CD14-positive monocyte (primary cell): Measurements from ENCODE around the gene ESRRB. TPM values are rescaled to one million over a fixed set of nuclear protein-coding genes. Genes with fewer than 3 reads are reported as not detected.

Experiments used
- DNase-seq, 3 donors: peaks; one replicate each; pipeline ENCODE4 v3.0.0-alpha.2; 2011 to 2022
- H2AFZ ChIP-seq: 2 replicates; pipeline ENCODE4 v1.6.0; 2012; ENCODE audit warnings: mild to moderate bottlenecking, low read depth, low read length, inconsistent platforms; ENCODE audit not compliant: insufficient read depth, poor library complexity, severe bottlenecking
- H3K27ac ChIP-seq, 2 donors: 1 replicate in 1 of 2; 2 replicates in 1 of 2; pipeline ENCODE4 v1.5.1; 2012 to 2013; ENCODE audit warnings: low read length in 2 of 2, control low read depth in 1 of 2, inconsistent platforms in 1 of 2, low read depth in 1 of 2, mild to moderate bottlenecking in 1 of 2
- H3K27me3 ChIP-seq, 2 donors: one replicate each; pipeline versions ENCODE4 v1.6.0 to v1.6.1; 2011 to 2013; ENCODE audit warnings: low read length in 2 of 2; ENCODE audit not compliant: control insufficient read depth in 2 of 2, insufficient read depth in 2 of 2
- H3K36me3 ChIP-seq, 2 donors: replicated peaks in 1 of 2; 1 replicate in 1 of 2; 2 replicates in 1 of 2; pipeline versions ENCODE4 v1.5.1 to v1.6.1; 2012 to 2013; ENCODE audit warnings: low read length in 2 of 2, control low read depth in 1 of 2, inconsistent platforms in 1 of 2, mild to moderate bottlenecking in 1 of 2; ENCODE audit not compliant: insufficient read depth in 2 of 2, control insufficient read depth in 1 of 2
- H3K4me1 ChIP-seq, 2 donors: 1 replicate in 1 of 2; 2 replicates in 1 of 2; pipeline versions ENCODE4 v1.5.1 to v1.6.1; 2012 to 2013; ENCODE audit warnings: low read length in 2 of 2, control low read depth in 1 of 2, inconsistent platforms in 1 of 2, mild to moderate bottlenecking in 1 of 2, moderate library complexity in 1 of 2; ENCODE audit not compliant: insufficient read depth in 2 of 2, control insufficient read depth in 1 of 2
- H3K4me2 ChIP-seq: replicated peaks from 2 replicates; pipeline ENCODE3; 2012; ENCODE audit warnings: low read length, moderate library complexity, mild to moderate bottlenecking; ENCODE audit not compliant: poor library complexity, severe bottlenecking; ENCODE audit errors: extremely low read depth
- H3K4me3 ChIP-seq, 3 experiments: fragments of 200-600 bp in 1 of 3; sonication (generic) in 1 of 3; replicated peaks in 1 of 3; 1 replicate in 2 of 3; 2 replicates in 1 of 3; pipeline ENCODE4 v1.5.1; 2011 to 2013; ENCODE audit warnings: low read length in 3 of 3, mild to moderate bottlenecking in 3 of 3, control low read depth in 2 of 3, low read depth in 2 of 3, inconsistent platforms in 1 of 3, moderate library complexity in 1 of 3
- H3K79me2 ChIP-seq: 2 replicates; pipeline ENCODE4 v1.6.0; 2012; ENCODE audit warnings: mild to moderate bottlenecking, control low read depth, inconsistent platforms, low read length, moderate library complexity; ENCODE audit not compliant: insufficient read depth
- H3K9ac ChIP-seq: 2 replicates; pipeline ENCODE4 v1.6.0; 2017; ENCODE audit warnings: low read length, mild to moderate bottlenecking; ENCODE audit not compliant: insufficient read depth, poor library complexity, severe bottlenecking
- H3K9me3 ChIP-seq, 2 donors: replicated peaks in 1 of 2; 1 replicate in 1 of 2; 2 replicates in 1 of 2; pipeline versions ENCODE4 v1.5.1 to v1.6.1; 2012 to 2013; ENCODE audit warnings: low read length in 2 of 2, control low read depth in 1 of 2; ENCODE audit not compliant: control insufficient read depth in 1 of 2, insufficient read depth in 1 of 2
- H4K20me1 ChIP-seq: 2 replicates; pipeline ENCODE4 v1.6.0; 2012; ENCODE audit warnings: mild to moderate bottlenecking, low read length, control low read depth, moderate library complexity; ENCODE audit not compliant: insufficient read depth
- H3K27ac Mint-ChIP-seq, 7 donors: one replicate each; pipeline ENCODE4 v1.8.0; 2020; ENCODE audit warnings: mild to moderate bottlenecking in 7 of 7, mixed read lengths in 7 of 7, moderate library complexity in 6 of 7, inconsistent platforms in 2 of 7
- H3K27me3 Mint-ChIP-seq, 3 donors: one replicate each; pipeline ENCODE4 v1.8.0; 2021 to 2022; ENCODE audit warnings: low read depth in 3 of 3, mild to moderate bottlenecking in 3 of 3, mixed read lengths in 3 of 3, moderate library complexity in 3 of 3, inconsistent platforms in 1 of 3
- H3K36me3 Mint-ChIP-seq, 2 donors: one replicate each; pipeline ENCODE4 v1.8.0; 2020; ENCODE audit warnings: mixed read lengths in 2 of 2, inconsistent platforms in 1 of 2, mild to moderate bottlenecking in 1 of 2
- H3K4me1 Mint-ChIP-seq: one replicate; pipeline ENCODE4 v1.8.0; 2020; ENCODE audit warnings: mild to moderate bottlenecking, mixed read lengths
- H3K4me3 Mint-ChIP-seq, 2 donors: one replicate each; pipeline ENCODE4 v1.8.0; 2020; ENCODE audit warnings: mild to moderate bottlenecking in 2 of 2, mixed read lengths in 2 of 2, moderate library complexity in 1 of 2
- H3K9me3 Mint-ChIP-seq, 7 donors: one replicate each; pipeline ENCODE4 v1.8.0; 2020 to 2022; ENCODE audit warnings: mixed read lengths in 7 of 7, mild to moderate bottlenecking in 6 of 7, moderate library complexity in 6 of 7, inconsistent platforms in 2 of 7
- WGBS: methylation state at CpG from one replicate; pipeline ENCODE4 v1.1.5; 2013; ENCODE audit warnings: missing lambda C conversion rate; ENCODE audit not compliant: insufficient coverage; 5-methylcytosine and 5-hydroxymethylcytosine counted together
- intact Hi-C, 2 donors: fragments of 100-400 bp; cut with micrococcal nuclease; formaldehyde crosslinking; loops; one replicate each; pipeline versions ENCODE4 v1.15.0 to v1.15.1; 2023
- polyA plus RNA-seq, 3 donors: library from polyadenylated mRNA; depleted of rRNA in 1 of 3; unstranded in 2 of 3; stranded (reverse) in 1 of 3; fragments of 300-500 nt in 2 of 3; fragments of >200 nt in 1 of 3; fragmentation: Illumina TruSeq in 2 of 3; gene quantifications; 1 replicate in 2 of 3; 2 replicates in 1 of 3; pipeline ENCODE4 v1.2.3, GENCODE V29; 2012 to 2021
- TF ChIP-seq, protein P1 (sequence below): fragments of 200-600 bp; IDR thresholded peaks from one replicate; pipeline ENCODE4 v1.8.0; 2022; ENCODE audit warnings: antibody characterized with exemption, mild to moderate bottlenecking

Gene ESRRB
- polyA plus RNA-seq, 3 donors = 0.03 TPM; not detected in 2

- TF ChIP-seq, protein P1, sequence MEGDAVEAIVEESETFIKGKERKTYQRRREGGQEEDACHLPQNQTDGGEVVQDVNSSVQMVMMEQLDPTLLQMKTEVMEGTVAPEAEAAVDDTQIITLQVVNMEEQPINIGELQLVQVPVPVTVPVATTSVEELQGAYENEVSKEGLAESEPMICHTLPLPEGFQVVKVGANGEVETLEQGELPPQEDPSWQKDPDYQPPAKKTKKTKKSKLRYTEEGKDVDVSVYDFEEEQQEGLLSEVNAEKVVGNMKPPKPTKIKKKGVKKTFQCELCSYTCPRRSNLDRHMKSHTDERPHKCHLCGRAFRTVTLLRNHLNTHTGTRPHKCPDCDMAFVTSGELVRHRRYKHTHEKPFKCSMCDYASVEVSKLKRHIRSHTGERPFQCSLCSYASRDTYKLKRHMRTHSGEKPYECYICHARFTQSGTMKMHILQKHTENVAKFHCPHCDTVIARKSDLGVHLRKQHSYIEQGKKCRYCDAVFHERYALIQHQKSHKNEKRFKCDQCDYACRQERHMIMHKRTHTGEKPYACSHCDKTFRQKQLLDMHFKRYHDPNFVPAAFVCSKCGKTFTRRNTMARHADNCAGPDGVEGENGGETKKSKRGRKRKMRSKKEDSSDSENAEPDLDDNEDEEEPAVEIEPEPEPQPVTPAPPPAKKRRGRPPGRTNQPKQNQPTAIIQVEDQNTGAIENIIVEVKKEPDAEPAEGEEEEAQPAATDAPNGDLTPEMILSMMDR = no peak
- 80% methylated on average over 1 of the region's 5 CpGs for WGBS
- Mint-ChIP-seq H3K4me1 (peaks cover 4% of the 10 kb centered on the region), H3K36me3 (no peaks in the 10 kb centered on the region), H3K27ac (no peak overlapping the region), H3K4me3 (peak overlapping the region in 1 of 2 donors; percentile 9), H3K27me3 (peaks cover 12 to 36% (median 15%) of the 10 kb centered on the region in 3 donors), H3K9me3 (no peaks in the 10 kb centered on the region)
- H3K4me2 ChIP-seq = no peak overlapping the region
- peaks cover 0 to 5% of the 10 kb centered on the region in 2 donors for H3K4me1 ChIP-seq
- no peak overlapping the region for H2AFZ ChIP-seq
- DNase-seq = no peak
- H3K9ac ChIP-seq = no peak overlapping the region
- peaks cover 0 to 4% of the 10 kb centered on the region in 2 donors for H3K27me3 ChIP-seq
- H3K4me3 ChIP-seq = no peak overlapping the region
- H3K27ac ChIP-seq = no peak overlapping the region
- intact Hi-C loops = loop anchor here (1.0 to 2.0 kb wide), 2 partner anchors 301 kb away; no protein-coding TSS in a partner anchor
- no peaks in the 10 kb centered on the region for H3K36me3 ChIP-seq
- H3K9me3 ChIP-seq = no peaks in the 10 kb centered on the region
- no peaks in the 10 kb centered on the region for H3K79me2 ChIP-seq
- no peaks in the 10 kb centered on the region for H4K20me1 ChIP-seq
Measured at GRCh38 chr14:76351941-76352340, 24.0 kb upstream of the ESRRB start.

DNA sequence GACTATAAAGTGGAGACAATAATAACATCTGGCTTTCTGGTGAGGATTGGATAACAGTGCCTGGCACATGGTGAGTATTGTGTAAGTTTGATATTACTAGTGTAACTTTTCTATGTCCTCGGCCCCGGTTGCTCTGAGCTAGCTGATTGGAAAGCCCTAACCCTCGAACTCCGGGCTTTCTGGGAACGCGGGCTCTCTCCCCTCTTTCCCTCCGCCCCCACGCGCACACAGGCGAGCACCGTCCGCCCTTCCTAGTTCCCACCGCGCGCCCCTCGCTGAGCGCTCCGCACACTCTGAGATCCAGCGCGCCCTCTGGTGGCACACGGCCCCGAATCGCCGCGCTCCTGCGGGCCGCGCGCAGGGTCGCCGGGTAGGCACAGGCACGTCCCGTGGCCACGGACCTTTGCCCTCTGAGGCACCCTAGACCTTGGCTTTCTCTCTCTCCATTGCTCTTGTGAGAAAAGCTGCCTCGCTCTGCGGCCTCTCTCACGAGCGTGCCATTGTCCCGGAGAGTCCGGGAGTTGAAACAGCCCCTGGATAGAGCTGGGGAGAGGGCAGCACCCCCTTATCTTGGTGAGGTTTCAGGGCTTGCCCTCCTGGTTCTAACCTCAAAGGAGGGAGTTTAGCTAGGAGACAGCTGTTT, 23.2 kb upstream of the ESRRB start:
- TF ChIP-seq, protein P1 = peak; percentile 89
- Mint-ChIP-seq H3K27me3 (peaks cover 12 to 37% (median 16%) of the 10 kb centered on the region in 3 donors), H3K36me3 (no peaks in the 10 kb centered on the region), H3K9me3 (no peaks in the 10 kb centered on the region), H3K27ac (peak overlapping the region in 1 of 7 donors; percentile 13), H3K4me1 (peaks cover 4% of the 10 kb centered on the region), H3K4me3 (peak overlapping the region in 1 of 2 donors; percentile 54)
- no peaks in the 10 kb centered on the region for H3K9me3 ChIP-seq
- H2AFZ ChIP-seq = peak overlapping the region; percentile 57
- DNase-seq = peak; percentile 9 to 34 (median 11)
- 6% methylated on average over 36 of the region's 40 CpGs for WGBS
- H3K27me3 ChIP-seq = peaks cover 0 to 4% of the 10 kb centered on the region in 2 donors
- H3K79me2 ChIP-seq = no peaks in the 10 kb centered on the region
- no peak overlapping the region for H3K4me3 ChIP-seq
- no peak overlapping the region for H3K9ac ChIP-seq
- no peaks in the 10 kb centered on the region for H3K36me3 ChIP-seq
- H4K20me1 ChIP-seq = no peaks in the 10 kb centered on the region
- H3K27ac ChIP-seq = no peak overlapping the region
- peak overlapping the region; percentile 38 for H3K4me2 ChIP-seq
- peaks cover 0 to 5% of the 10 kb centered on the region in 2 donors for H3K4me1 ChIP-seq
- intact Hi-C loops = loop anchor here (1.0 to 2.0 kb wide), 2 partner anchors 301 to 302 kb away; no protein-coding TSS in a partner anchor
